Gastroesophageal sphincter (tissue), 4 donors: ENCODE data around the gene MIER2. TPM values are rescaled to one million over a fixed set of nuclear protein-coding genes. Genes with fewer than 3 reads are reported as not detected.
A peak's percentile ranks its signal among the peaks of the same experiment; 100 is the strongest.

ENCODE experiments used
- ATAC-seq: fragments of 150-250 bp; one replicate; pipeline ENCODE4 v1.9.1; 2016; ENCODE audit warnings: mild to moderate bottlenecking, moderate library complexity
- H3K27ac ChIP-seq, 4 donors: fragments of 200-600 bp; sonication (generic) in 3 of 4; 1 replicate in 3 of 4; 2 replicates in 1 of 4; pipeline ENCODE4 v1.5.1; 2016 to 2019
- H3K27me3 ChIP-seq: fragments of 200-600 bp; sonication (generic); one replicate; pipeline ENCODE4 v1.5.1; 2019
- H3K36me3 ChIP-seq, 2 donors: fragments of 200-600 bp; sonication (generic); one replicate each; pipeline ENCODE4 v1.5.1; 2019; ENCODE audit warnings: control low read depth in 1 of 2
- H3K4me1 ChIP-seq, 3 donors: fragments of 200-600 bp; sonication (generic); 1 replicate in 2 of 3; 2 replicates in 1 of 3; pipeline ENCODE4 v1.5.1; 2016 to 2019; ENCODE audit warnings: control low read depth in 2 of 3
- H3K4me3 ChIP-seq, 2 donors: fragments of 200-600 bp; sonication (generic); one replicate each; pipeline ENCODE4 v1.5.1; 2019; ENCODE audit warnings: mild to moderate bottlenecking in 1 of 2, moderate library complexity in 1 of 2
- H3K9me3 ChIP-seq, 3 donors: fragments of 200-600 bp; sonication (generic); one replicate each; pipeline ENCODE4 v1.5.1; 2017 to 2019; ENCODE audit warnings: control low read depth in 2 of 3
- CTCF ChIP-seq, 4 experiments: fragments of 200-600 bp in 2 of 4; fragments of 450-650 bp in 2 of 4; sonication (generic) in 1 of 4; IDR thresholded peaks; one replicate each; pipeline ENCODE4 v1.5.1; 2017 to 2019; ENCODE audit warnings: antibody characterized with exemption in 4 of 4, mild to moderate bottlenecking in 2 of 4, moderate library complexity in 2 of 4
- EP300 ChIP-seq: sonication (generic); formaldehyde crosslinking; IDR thresholded peaks from one replicate; pipeline ENCODE4 v1.6.1; 2017; ENCODE audit warnings: antibody characterized with exemption, mild to moderate bottlenecking
- POLR2A ChIP-seq, 2 donors: fragments of 450-650 bp; IDR thresholded peaks; one replicate each; pipeline ENCODE4 v1.6.1; 2017; ENCODE audit warnings: antibody characterized with exemption in 2 of 2, mild to moderate bottlenecking in 2 of 2, moderate library complexity in 1 of 2
- POLR2AphosphoS5 ChIP-seq: sonication (generic); formaldehyde crosslinking; IDR thresholded peaks from one replicate; pipeline ENCODE4 v1.6.1; 2017; ENCODE audit warnings: antibody characterized with exemption
- WGBS, 2 donors: methylation state at CpG; one replicate each; pipeline ENCODE4 v1.1.5; 2018; ENCODE audit warnings: low coverage in 1 of 2; 5-methylcytosine and 5-hydroxymethylcytosine counted together
- total RNA-seq, 4 donors: library from RNA; depleted of rRNA; stranded (reverse); fragments of >200 nt; gene quantifications; one replicate each; pipeline ENCODE4 v1.1.0, GENCODE V29; 2016

The MIER2 gene
- total RNA-seq, 4 donors from 2014 or later, result 8.3 to 24.0 (median 20.1) TPM

- peak; percentile 74 for ATAC-seq
- H3K27ac ChIP-seq, result peak overlapping the region in 2 of 4 donors; percentile 62 to 74
These were observed 47.9 kb downstream of the MIER2 start for GRCh38 chr19:296476-297225.

GRCh38 chr19:295687-296370 is 48.8 kb downstream of the MIER2 start:
- peak; percentile 35 for ATAC-seq
- H3K4me1 ChIP-seq, result peaks cover 0 to 50% (median 15%) of the 10 kb centered on the region in 3 donors

More at GRCh38 chr19:296476-297225, 47.9 kb downstream of the MIER2 start:
- Histone ChIP-seq H3K9me3 (no peaks in the 10 kb centered on the region), H3K4me1 (peaks cover 0 to 42% (median 12%) of the 10 kb centered on the region in 3 donors), H3K27me3 (peaks cover 35% of the 10 kb centered on the region), H3K36me3 (no peaks in the 10 kb centered on the region), H3K4me3 (no peak overlapping the region)
- WGBS, 2 donors, result 75 to 90% methylated on average over 3 to 9 of the region's 22 CpGs
- TF ChIP-seq EP300 (no peak), POLR2A (IDR thresholded peaks at IDR 0.05) (no peak), CTCF (IDR thresholded peaks at IDR 0.05) (no peak), POLR2AphosphoS5 (no peak)

GRCh38 chr19:294946-295686 is 49.5 kb downstream of the MIER2 start:
- Histone ChIP-seq H3K27me3 (peaks cover 50% of the 10 kb centered on the region), H3K27ac (peak overlapping the region in 3 of 4 donors; percentile 62 to 74 (median 64)), H3K36me3 (no peaks in the 10 kb centered on the region), H3K9me3 (no peaks in the 10 kb centered on the region), H3K4me3 (peak overlapping the region in 1 of 2 donors; percentile 40), H3K4me1 (peaks cover 0 to 57% (median 18%) of the 10 kb centered on the region in 3 donors)
- peak; percentile 55 for ATAC-seq
- TF ChIP-seq CTCF (IDR thresholded peaks at IDR 0.05) (peak in 3 of 4 experiments; percentile 43 to 75 (median 64)), POLR2AphosphoS5 (no peak)
- 22% methylated on average over 4 of the region's 38 CpGs; no CpG with 5 or more reads in 1 of the 2 donors for WGBS, 2 donors

More at GRCh38 chr19:295687-296370, 48.8 kb downstream of the MIER2 start:
- peaks cover 43% of the 10 kb centered on the region for H3K27me3 ChIP-seq
- 44% methylated on average over 4 to 8 of the region's 13 CpGs for WGBS, 2 donors
- H3K9me3 ChIP-seq, result no peaks in the 10 kb centered on the region
- no peaks in the 10 kb centered on the region for H3K36me3 ChIP-seq
- H3K27ac ChIP-seq, result peak overlapping the region in 3 of 4 donors; percentile 62 to 74 (median 64)
- no peak overlapping the region for H3K4me3 ChIP-seq
- no peak for TF ChIP-seq POLR2A (IDR thresholded peaks at IDR 0.05)
- no peak for TF ChIP-seq POLR2AphosphoS5
- TF ChIP-seq EP300, result no peak
- TF ChIP-seq CTCF (IDR thresholded peaks at IDR 0.05), result no peak

GRCh38 chr19:294341-294945 is 50.2 kb downstream of the MIER2 start:
- no peaks in the 10 kb centered on the region for H3K36me3 ChIP-seq
- H3K27ac ChIP-seq, result peak overlapping the region in 3 of 4 donors; percentile 62 to 74 (median 64)
- 15 to 18% methylated on average over 3 to 6 of the region's 29 CpGs for WGBS, 2 donors
- no peak for ATAC-seq
- TF ChIP-seq EP300 (no peak), POLR2A (IDR thresholded peaks at IDR 0.05) (no peak), CTCF (IDR thresholded peaks at IDR 0.05) (no peak), POLR2AphosphoS5 (no peak)
- peaks cover 0 to 60% (median 18%) of the 10 kb centered on the region in 3 donors for H3K4me1 ChIP-seq
- H3K4me3 ChIP-seq, result peak overlapping the region in 1 of 2 donors; percentile 40
- H3K27me3 ChIP-seq, result peaks cover 56% of the 10 kb centered on the region
- H3K9me3 ChIP-seq, result no peaks in the 10 kb centered on the region
